NCI-H187 treated with DMSO at 0.1 percent for 48 hours (cell line): Measurements from ENCODE around the gene PXDN.
A peak's percentile ranks its signal among the peaks of the same experiment; 100 is the strongest.

Experiments used
- DNase-seq: peaks from one replicate; lab custom pipeline; 2025; lab: John Stamatoyannopoulos, UW

PXDN gene

DNA sequence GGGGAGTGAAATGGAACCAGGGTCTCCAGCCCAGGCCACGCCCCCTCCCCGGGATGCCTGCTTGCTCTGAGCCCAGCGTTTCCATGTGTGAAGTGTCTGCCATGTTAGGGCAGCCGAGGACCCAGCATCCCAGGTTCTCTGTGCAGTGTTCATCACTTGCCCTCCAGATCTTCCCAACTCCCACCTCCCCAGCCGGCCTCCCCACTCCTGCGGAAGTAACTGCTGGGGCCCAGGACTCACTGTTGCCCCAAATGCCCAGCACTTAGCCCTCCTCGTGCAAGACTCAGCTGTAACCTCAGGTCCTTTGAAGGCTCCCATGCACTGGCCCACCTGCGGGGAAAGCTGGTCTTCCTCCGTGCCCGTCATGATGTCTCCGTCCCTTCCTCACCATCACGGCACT, 9.7 kb upstream of the PXDN start:
- DNase-seq: no peak

DNA sequence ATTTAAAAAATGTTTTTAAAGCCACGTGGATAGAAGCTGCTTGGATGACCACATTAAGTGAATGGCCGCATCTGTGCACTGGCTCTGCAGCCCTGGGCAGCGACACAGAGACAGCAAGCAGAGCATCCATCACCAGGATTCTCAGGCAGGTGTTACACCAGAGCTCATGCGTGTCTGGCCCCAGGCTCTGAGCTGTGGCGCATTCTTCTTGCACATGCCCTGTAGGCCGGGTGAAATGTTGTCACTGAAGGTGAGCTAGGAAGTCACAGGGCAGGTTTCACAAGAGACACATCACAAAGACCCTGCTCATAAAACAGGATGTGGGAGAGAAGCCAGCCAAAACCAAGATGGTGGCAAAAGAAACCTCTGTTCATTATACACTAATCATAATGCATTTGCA, 8.4 kb upstream of the PXDN start:
- DNase-seq: no peak

DNA sequence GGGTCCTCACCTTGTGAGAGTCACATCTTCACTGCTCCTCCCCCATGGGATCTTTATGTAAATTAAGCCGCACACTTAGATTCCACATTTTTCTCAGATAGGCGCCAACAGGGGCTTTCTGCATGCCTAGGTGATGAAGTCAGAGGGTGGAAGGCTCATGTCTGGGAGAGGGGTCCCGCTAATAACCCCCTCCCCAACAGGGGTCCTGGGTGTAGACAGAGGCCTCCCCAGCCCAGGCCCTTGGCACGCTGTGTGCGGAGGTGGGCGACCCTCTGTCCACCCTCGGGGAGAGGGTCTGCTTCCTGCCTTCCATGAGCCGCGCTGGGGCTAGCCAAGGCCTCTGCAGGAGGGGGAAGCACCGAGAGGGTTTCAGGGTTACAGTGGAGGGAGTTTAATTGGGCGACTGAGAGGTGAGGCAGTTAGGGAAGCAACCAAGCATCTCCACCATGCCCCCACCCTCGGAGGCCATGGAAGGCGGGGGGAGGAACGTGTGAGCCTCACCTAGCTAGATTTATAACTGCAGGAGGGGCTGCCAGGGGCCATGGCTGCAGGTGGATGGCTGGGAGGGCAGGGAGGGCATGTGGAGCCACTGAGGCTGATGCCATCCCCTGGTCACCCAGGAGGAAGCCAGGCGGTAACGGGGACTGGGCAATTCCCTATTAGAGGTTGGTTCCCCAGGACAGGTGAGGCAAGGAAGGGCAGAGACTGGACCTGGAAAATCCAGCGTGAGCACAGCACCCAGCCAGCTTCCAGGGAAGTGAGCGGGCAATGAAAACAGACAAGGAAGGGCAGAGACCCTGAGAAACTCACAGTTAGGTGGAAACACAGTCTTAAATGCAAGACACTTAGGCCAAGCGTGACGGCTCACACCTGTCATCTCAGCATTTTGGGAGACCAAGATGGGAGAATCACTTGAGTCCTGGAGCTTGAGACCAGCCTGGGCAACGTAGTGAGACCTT, 7.7 kb upstream of the PXDN start:
- no peak for DNase-seq

DNA sequence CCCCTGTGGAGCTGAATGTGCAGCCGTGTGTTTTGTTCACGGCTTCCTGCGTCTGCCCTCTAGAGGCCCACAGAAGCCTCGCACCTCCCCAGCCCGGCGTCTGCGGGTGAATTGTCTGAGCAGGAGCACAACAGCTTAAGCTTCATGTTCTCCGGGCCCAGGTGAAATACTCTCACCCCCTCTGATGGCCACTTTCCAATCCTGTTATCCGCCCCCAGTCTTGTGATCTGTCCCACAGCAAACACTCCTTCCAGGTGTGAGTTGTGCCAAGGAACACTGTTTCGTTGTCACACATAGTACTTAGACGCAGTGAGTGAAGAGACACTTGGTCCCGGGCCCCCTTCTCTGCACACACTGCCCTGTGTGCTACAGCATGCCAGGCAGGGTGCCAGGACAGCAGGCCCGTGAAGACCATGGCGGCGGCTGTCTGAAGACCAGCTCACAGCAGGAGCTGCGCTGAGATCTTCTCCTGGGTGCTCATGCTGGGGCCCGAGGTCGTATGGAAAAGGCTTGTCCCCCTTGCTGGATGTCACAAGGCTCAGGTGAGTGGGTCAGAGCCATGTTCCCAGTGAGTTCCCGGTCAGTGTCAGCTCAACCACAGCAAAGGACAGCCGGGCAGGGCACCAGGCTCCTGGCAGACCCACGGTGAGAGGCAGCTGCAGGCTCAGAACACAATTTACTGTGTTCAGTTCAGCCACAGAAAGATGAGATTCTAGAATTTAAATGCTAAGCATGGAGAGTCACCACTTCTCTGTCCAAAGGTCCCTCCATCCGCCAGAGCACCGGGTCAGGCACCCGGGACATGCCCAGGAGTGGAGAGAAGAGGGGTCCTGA, 6.8 kb upstream of the PXDN start:
- peak; percentile 77 for DNase-seq

DNA sequence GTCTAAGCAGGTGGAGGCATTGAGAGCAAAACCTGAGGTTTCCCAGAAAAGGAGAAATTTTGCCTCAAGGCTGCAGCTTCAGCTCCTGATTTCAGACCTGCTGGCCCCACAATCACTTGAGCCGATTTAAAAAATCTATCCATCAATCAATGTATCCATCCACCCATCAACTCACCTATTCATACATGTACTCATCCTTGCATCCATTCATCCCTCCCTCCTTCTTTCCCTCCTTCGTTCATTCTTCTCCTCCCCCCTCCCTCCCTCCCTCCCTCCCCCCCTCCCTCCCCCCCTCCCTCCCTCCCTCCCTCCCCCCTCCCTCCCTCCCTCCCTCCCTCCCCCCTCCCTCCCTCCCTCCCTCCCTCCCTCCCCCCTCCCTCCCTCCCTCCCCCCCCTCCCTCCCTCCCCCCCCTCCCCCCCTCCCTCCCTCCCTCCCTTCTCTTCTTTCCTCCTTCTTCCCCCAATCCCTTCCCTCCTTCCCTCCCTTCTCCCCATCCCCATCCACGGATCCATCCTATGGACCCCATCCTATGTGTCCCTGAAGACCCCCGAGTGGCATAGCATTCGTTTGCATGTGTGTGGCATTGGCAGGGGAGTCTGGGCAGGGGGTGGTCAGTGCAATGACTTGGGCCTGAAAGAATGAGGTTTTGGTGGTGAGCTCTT, 6.1 kb upstream of the PXDN start:
- no peak for DNase-seq

DNA sequence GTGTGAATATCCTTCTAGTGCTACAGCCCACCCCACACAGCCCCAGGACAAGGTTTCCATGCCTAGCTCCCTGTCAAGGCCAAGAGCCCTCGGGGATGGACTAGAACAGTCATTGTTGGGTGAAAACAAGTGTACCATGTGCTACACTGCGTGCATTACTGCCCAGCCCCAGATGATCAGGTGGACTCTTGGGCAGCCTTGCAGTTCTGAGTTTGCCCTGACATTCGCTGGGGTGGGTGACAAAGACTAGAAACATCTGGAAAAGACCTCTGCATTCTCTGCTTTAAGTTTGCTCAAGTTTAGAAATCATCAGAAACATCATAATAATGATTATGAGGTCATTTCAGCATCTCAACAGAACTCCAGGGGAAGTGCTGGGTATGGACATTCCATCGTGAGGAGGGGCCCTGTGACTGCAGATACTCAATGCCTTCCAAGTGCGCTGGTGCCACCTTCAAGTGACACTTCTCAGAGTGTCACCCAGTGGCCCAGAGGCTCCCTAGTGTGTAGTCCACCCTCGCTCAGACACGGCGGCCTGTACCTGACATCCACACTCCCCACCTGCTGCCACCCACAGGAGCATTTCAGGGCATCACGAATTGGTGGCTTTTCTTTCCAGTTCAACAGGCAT, 5.3 kb upstream of the PXDN start:
- DNase-seq: no peak

DNA sequence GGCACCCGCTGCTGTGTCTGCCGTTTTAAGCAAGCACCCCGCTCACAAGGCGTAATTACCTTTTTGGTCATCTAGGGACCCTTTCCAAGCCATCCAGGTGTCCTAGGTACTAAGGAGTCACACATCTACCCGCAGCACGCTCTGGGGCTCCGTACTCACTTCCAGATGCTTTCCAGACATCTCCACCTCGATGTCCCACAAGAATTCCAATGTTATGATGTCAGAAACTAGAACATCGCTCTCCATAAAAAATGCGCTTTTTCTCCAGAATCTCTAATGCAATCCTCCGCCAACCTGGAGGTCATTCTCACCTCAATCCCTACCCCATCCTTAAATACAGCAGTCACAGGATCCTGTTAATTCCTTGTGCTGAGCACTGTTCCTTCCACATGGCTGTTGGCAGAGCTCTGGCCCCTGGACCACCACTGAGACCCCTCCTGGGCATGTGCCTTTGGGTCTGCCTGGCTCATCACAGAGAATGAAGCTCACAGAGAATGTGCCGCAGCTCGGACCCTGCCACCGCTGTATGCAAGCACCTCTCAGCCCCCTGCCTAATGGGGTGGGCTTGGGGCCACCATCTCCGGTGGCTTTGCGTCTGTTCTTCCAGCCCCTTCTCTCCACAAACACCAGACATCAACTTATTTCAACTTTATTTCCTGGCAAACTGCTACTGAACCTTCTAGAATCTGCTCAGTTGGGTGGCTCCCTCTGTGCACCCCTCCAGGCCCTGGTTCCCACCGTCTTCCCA, 4.6 kb upstream of the PXDN start:
- DNase-seq: no peak

DNA sequence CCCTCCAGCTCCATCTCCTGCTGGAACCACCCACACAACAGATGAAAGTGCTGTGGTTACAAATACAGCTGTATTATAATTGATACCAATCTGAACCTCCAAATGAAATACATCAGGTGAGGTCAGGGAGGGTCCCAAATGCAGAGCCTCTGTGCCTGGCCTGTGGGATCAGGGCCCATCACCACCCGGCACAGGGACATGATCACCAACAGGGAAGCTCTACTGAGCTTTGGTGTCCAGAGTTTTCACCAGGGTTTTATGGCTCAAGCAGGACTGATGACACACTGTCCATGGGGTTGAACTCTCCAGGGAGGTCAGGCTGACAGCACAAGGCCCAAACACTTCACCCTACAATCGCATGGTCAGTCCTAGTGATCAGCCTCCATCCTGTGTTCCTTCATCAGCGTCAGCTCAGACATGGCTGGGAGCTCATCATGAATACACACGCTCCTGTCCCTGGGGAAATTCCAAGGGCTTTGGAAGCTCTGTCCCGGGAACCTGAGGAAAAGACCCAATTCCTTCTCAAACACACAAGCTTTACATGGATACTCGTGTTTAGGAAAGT, 3.9 kb upstream of the PXDN start:
- no peak for DNase-seq

DNA sequence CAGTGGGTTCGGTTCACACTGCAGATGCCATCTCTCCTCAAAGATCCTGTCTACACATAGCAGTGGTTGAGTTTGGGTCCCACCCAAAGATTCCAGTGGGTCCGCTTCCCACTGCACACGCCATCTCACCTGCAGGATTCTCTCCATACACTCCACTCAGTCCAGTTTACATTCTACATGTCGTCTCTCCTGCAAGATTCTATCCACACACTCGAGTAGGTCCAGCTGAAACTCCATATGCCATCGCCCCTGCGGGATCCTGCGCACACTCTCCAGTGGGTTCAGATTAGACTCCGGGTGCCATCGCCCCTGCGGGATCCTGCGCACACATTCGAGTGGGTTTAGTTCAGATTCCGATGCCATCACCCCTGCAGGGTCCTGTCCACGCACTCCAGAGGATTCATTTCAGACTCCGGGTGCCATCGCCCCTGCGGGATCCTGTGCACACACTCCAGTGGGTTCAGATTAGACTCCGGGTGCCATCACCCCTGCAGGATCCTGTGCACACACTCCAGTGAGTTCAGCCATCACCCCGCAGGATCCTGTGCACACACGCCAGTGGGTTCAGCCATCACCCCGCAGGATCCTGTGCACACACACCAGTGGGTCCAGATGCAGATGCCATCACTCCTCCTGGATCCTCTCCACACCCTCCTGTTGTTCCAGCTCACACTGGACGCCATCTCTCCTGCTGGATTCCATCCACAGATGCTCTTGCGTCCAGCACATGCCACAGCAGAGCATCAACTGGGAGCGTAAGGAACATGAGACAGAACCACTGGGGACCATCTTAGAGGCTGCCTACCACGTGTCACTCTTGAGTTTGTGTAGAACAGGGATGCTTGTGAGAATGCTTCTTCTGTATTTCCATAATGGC, 3.0 kb upstream of the PXDN start:
- DNase-seq: no peak

DNA sequence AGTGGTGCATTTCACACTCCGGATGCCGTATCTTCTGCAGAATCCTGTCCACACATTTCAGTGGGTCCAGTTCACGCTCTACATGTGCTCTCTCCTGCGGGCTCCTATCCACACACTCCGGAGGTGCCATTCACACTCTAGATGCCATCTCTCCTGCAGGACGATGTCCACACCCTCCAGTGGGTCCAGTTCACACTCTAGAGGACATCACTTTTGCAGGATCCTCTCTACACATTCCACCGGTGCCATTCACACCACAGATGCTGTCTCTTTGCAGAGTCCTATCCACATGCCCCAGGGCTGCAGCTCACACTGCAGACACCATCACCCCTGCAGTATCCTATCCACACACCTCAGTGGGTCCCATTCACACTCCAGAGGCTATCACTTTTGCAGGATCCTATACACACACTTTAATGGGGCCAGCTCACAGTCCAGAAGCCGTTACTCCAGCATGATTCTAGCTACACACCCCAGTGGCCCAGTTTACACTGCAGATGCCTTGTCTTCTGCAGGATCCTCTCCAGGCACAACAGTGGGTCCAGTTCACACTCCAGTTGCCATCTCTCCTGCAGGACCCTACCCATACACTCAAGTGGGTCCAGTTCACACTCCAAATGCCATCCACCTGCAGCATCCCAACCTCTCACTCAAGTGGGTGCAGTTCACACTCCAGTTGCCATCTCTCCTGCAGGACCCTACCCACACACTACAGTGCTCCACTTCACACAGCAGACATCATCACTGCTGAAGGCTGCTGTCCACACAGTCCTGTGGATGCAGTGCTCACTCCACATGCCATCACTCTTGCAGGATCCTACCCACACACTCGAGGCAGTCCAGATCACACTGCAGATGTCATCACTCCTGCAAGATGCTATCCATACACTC, 2.1 kb upstream of the PXDN start:
- DNase-seq: no peak

DNA sequence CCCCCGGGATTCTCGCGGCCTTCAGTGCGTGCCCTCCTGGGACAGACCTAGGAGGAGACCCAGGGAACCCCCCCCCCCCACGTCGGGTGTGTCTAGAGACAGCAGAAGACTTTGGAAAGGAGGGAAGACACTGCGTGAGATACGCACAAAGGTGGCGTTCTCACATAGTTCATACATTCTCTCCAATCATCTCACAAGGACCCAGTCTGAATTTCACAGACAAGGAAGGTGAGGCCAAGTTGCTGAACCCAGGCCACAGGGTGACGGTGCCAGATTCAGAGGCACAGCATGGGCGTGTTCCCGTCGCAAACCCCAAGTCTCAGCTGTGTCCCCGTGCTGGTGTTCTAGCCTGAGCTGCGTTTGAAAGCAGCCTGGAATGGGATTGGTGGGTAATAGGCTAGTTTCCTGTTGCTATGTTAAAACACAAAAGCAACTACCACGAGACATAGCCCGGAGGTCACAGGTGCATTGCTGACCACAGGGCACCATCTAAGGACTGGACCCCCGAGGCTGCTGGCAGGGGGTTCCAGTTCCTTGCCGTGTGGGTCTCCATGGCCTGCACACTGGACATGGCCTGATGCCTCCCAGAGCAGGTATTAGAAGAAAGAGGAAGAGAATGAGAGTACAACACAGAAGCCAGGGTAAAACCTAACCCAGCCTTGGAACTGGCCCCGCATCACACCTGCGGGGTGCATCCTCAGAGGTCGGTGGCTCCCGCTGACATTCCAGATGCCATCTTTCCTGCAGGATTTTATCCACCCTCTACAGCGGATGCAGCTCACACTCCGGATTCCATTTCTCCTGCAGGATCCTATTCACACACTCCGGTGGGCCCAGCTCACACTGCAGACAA, 1.1 kb upstream of the PXDN start:
- DNase-seq: no peak

DNA sequence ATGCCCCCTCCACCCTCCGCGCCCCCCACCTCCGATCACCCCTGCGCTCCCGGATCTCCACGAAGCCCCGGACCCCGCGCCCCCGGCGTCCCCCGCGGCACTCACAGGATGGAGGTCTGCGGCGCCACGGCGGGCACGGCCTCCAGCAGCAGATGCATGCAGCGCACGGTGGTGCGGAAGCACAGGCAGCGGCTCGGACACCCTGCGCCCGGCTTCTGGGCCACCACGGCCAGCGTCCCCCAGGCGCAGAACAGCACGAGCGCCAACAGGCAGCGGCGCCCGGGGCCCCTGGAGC, 217 bp downstream of the PXDN start:
- DNase-seq: no peak

DNA sequence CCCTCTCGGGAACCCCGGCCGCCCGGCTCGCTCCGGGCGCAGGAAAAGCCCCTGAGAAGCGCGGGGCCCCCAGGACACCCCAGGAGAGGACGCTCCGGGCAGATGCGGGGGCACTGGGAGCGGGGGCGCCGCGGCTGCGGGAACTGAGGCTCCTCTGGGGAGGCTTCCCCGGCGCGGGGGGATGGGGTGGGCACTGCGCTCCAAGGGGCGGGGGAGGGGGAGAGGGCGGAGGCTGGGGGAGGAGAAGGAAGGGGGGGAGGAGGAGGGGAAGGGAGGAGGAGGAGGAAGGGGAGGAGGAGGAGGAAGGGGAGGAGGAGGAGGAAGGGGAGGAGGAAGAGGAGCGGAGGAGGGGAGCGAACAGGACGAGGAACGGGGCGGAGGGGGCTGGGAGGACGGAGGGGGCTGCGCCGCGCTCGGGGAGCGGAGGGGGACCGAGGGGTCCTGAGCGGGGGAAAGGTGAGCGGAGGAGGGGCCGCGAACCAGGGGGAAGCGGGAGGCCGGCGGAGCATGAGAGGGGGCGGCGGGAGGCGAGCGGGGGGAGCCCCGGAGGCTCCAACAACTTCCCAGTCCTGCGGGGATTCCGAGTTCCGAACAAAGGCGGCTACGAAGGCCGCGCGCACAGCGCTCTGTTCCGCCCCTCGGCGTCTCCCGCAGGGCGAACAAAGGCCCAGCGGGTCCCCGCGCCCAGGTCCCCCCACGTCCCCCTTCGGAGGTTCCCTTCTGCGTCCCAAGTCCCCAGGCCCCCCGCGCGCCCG, 742 bp downstream of the PXDN start:
- DNase-seq: no peak

DNA sequence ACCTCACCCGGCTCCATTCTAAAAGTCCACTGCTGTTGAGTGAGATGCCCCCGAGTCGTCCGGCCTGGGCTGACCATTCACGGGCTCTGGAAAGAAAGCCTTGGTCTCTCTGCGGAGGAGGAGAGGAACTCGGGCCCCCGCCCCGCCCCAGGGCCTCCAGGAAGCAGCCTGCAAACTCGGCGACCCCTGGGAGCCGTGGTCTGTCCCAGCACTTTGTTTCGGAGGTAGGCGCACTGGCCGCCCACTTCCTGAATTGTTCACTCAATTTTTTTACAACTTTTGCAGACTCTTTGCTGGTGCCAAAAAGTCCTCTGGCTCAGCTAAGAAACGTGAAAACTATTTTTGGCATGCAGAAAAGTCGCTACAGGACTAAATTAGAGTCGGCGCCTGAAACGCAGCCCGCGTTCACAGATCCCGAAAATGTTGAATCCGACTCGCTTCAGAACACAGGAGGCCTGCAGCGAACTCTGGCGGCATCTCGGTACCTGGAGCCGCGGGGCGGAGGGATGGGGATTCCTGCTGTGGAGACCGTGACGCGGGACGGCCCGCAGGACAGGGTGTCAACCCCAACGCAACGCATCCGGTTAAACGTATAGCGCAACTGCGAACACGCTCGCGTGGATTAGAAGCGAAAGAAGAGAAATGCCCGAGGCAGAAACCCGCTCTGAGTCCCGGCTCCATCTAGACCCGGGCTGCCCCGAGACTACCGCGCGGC, 1.5 kb downstream of the PXDN start:
- no peak for DNase-seq

DNA sequence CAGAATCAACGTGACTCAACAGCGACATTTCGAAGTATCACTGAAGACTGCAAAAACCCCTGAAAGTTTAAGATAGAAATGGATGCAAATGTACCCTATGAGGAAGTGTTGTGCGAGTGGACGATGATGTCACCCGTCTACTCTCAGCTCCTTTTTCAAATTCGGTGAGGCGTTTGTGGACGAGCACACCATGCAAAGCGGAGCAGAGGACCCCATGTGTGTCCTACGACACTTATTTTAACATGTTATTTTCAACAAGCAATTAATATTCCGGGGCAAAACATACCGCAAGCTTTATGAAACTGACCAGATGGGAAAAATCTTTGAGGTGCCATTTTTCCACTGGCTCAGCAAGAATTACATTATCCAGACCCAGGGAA, 2.0 kb downstream of the PXDN start:
- no peak for DNase-seq

DNA sequence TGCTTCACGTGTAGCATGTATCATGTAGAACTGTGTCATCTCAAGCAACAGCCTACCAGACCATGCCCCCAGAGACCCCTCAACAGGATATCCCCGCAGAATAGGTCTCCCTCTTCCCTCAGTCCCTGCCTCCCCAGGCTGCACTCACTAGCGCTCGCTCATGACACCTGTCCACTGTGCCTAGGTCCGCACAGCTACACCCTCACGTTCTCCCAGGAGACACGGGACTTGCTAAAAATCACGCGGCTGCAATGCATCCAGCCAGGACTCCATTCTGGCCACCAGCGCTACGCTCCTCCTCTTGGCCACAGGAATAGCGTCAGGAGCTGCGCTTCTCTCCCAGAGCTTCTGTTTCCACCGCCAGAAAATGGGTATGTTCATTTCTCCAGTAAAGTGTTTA, 2.5 kb downstream of the PXDN start:
- DNase-seq: no peak
